A549 (cell line): Measurements from ENCODE around the gene DACH1. TPM values are rescaled to one million over a fixed set of nuclear protein-coding genes. Genes with fewer than 3 reads are reported as not detected.
"Not testable (repeated sequence)": the region's sequence is repeated elsewhere in the genome, so short reads cannot be mapped to it uniquely, and the experiment has no call there.

ENCODE experiments used
- ATAC-seq, 2 experiments: fragments of 200-7000 bp in 1 of 2; fragments of >200 bp in 1 of 2; cut with Nextera tagmentation in 1 of 2; cut with Tn5 transposase in 1 of 2; 3 replicates each; pipeline versions ENCODE4 v1.8.0 to v1.9.1; 2018 to 2020; ENCODE audit warnings: mild to moderate bottlenecking in 1 of 2, moderate library complexity in 1 of 2
- CTCF ChIA-PET: fragments of 300-600 bp; sonication (Branson Sonifier 250); formaldehyde crosslinking; extraction: SDS; loops from one replicate; lab custom pipeline; 2021; ENCODE audit warnings: antibody characterized with exemption, inconsistent platforms; lab: Yijun Ruan, JAX
- POLR2A ChIA-PET: fragments of 350-600 bp; formaldehyde crosslinking; extraction: SDS; loops from one replicate; lab custom pipeline; 2021; ENCODE audit warnings: antibody characterized with exemption, inconsistent platforms; lab: Yijun Ruan, JAX
- DNase-seq, 2 experiments: peaks; one replicate each; pipeline versions ENCODE4 v3.0.0 to v3.0.0-alpha.2; 2011 to 2016; ENCODE audit warnings: low read depth in 1 of 2, low spot score in 1 of 2
- FAIRE-seq: peaks from 2 replicates; lab custom pipeline; 2011; peaks lifted over from hg19 to GRCh38; lab: Jason Lieb, UNC
- H3K27ac ChIP-seq, 2 experiments: fragments of >200 bp; sonication (Bioruptor Twin); formaldehyde crosslinking; 3 replicates each; pipeline ENCODE4 v1.5.1; 2016 to 2017
- H3K4me1 ChIP-seq: fragments of >200 bp; sonication (Bioruptor Twin); formaldehyde crosslinking; 3 replicates; pipeline ENCODE4 v1.6.1; 2016
- H3K4me2 ChIP-seq: fragments of >200 bp; sonication (Bioruptor Twin); formaldehyde crosslinking; 3 replicates; pipeline ENCODE4 v1.6.1; 2016
- H3K4me3 ChIP-seq: fragments of >200 bp; sonication (Bioruptor Twin); formaldehyde crosslinking; 3 replicates; pipeline ENCODE4 v1.5.1; 2016
- H3K9me3 ChIP-seq: fragments of >200 bp; sonication (Bioruptor Twin); formaldehyde crosslinking; 3 replicates; pipeline ENCODE4 v1.6.1; 2016
- BHLHE40 ChIP-seq: IDR thresholded peaks from 2 replicates; pipeline ENCODE4 v1.6.1; 2012; ENCODE audit warnings: low read depth, low read length, inconsistent platforms
- CBX8 ChIP-seq: fragments of 200-600 bp; sonication (generic); IDR thresholded peaks from 2 replicates; pipeline ENCODE4 v1.6.1; 2016
- CHD2 ChIP-seq: fragments of 150-350 bp; IDR thresholded peaks from 2 replicates; pipeline ENCODE4 v1.6.1; 2014; ENCODE audit warnings: low read length; ENCODE audit not compliant: partially characterized antibody
- EHF ChIP-seq: fragments of 250-450 bp; sonication (Bioruptor Pico); IDR thresholded peaks from 2 replicates; pipeline ENCODE4 v1.5.0; 2020; ENCODE audit warnings: mild to moderate bottlenecking
- EHMT2 ChIP-seq: fragments of 200-600 bp; sonication (generic); IDR thresholded peaks from 2 replicates; pipeline ENCODE4 v1.6.1; 2016; ENCODE audit warnings: antibody characterized with exemption, low read depth, mild to moderate bottlenecking, moderate library complexity
- HDAC2 ChIP-seq: fragments of 200-600 bp; sonication (generic); IDR thresholded peaks from 2 replicates; pipeline ENCODE4 v1.6.1; 2016
- HES2 ChIP-seq: fragments of >200 bp; sonication (Bioruptor Twin); formaldehyde crosslinking; IDR thresholded peaks from 2 replicates; pipeline ENCODE4 v1.6.1; 2016
- HEYL ChIP-seq: fragments of 250-450 bp; sonication (Bioruptor Pico); IDR thresholded peaks from 2 replicates; pipeline ENCODE4 v1.8.0; 2021; ENCODE audit warnings: mild to moderate bottlenecking, moderate library complexity
- HOXB13 ChIP-seq: fragments of 250-450 bp; sonication (Bioruptor Pico); IDR thresholded peaks from 2 replicates; pipeline ENCODE4 v1.5.0; 2020; ENCODE audit warnings: low read depth, mild to moderate bottlenecking, moderate library complexity
- HOXB5 ChIP-seq: fragments of 250-450 bp; sonication (Bioruptor Pico); IDR thresholded peaks from 2 replicates; pipeline ENCODE4 v1.5.0; 2020; ENCODE audit warnings: mild to moderate bottlenecking, moderate library complexity
- JUNB ChIP-seq: fragments of >200 bp; sonication (Bioruptor Twin); formaldehyde crosslinking; IDR thresholded peaks from 2 replicates; pipeline ENCODE4 v1.6.1; 2016
- MAZ ChIP-seq: fragments of 150-350 bp; IDR thresholded peaks from 2 replicates; pipeline ENCODE4 v1.6.1; 2014; ENCODE audit warnings: antibody characterized with exemption, low read depth, low read length, borderline replicate concordance
- NFE2L2 ChIP-seq: fragments of 150-350 bp; conservative IDR thresholded peaks from 2 replicates; pipeline ENCODE4 v1.6.1; 2014; ENCODE audit warnings: low read length
- NR3C1 ChIP-seq: fragments of >200 bp; sonication (Bioruptor Twin); formaldehyde crosslinking; IDR thresholded peaks from 3 replicates; pipeline ENCODE4 v1.6.1; 2017
- POLR2AphosphoS2 ChIP-seq: conservative IDR thresholded peaks from 2 replicates; pipeline ENCODE4 v1.6.1; 2012; ENCODE audit warnings: low read length, improper control_type of control experiment, inconsistent platforms
- RAD21 ChIP-seq, 2 experiments: fragments of >200 bp in 1 of 2; sonication (Bioruptor Twin) in 1 of 2; formaldehyde crosslinking in 1 of 2; IDR thresholded peaks in 1 of 2; conservative IDR thresholded peaks in 1 of 2; 2 replicates in 1 of 2; 3 replicates in 1 of 2; pipeline ENCODE4 v1.6.1; 2012 to 2018; ENCODE audit warnings: inconsistent platforms in 1 of 2
- RCOR1 ChIP-seq: fragments of 150-350 bp; IDR thresholded peaks from 2 replicates; pipeline ENCODE4 v1.6.1; 2014; ENCODE audit warnings: antibody characterized with exemption, low read length, low read depth
- SREBF2 ChIP-seq: fragments of 450-650 bp; IDR thresholded peaks from 2 replicates; pipeline ENCODE4 v1.6.1; 2014; ENCODE audit warnings: mild to moderate bottlenecking, moderate library complexity
- TFCP2L1 ChIP-seq: fragments of 250-450 bp; sonication (Bioruptor Pico); IDR thresholded peaks from 2 replicates; pipeline ENCODE4 v1.5.0; 2021; ENCODE audit warnings: mild to moderate bottlenecking
- TP53 ChIP-seq: fragments of 250-450 bp; sonication (Bioruptor Pico); IDR thresholded peaks from 2 replicates; pipeline ENCODE4 v1.5.0; 2021; ENCODE audit warnings: mild to moderate bottlenecking, moderate library complexity
- ZC3H11A ChIP-seq: fragments of 450-650 bp; IDR thresholded peaks from 2 replicates; pipeline ENCODE4 v1.6.1; 2014; ENCODE audit warnings: antibody characterized with exemption, mild to moderate bottlenecking
- ZNF302 ChIP-seq: fragments of 250-450 bp; sonication (Bioruptor Pico); IDR thresholded peaks from 2 replicates; pipeline ENCODE4 v1.9.0; 2021; ENCODE audit warnings: inconsistent platforms, mild to moderate bottlenecking, moderate library complexity
- WGBS: methylation state at CpG from one replicate; pipeline ENCODE4 v1.1.6; 2017; ENCODE audit errors: missing lambda C conversion rate; 5-methylcytosine and 5-hydroxymethylcytosine counted together
- polyA plus RNA-seq, 4 experiments: library from polyadenylated mRNA; depleted of rRNA in 3 of 4; stranded (reverse); fragments of >200 nt; fragmentation: RNase III in 1 of 4; extraction: RNeasy Plus Mini Kit Qiagen cat#74134 plus additional on column Dnase treatment in 1 of 4; gene quantifications; 2 replicates in 3 of 4; 3 replicates in 1 of 4; pipeline ENCODE4 v1.2.3, GENCODE V29; 2011 to 2017
- TF ChIP-seq, protein P1 (sequence below): fragments of 450-650 bp; IDR thresholded peaks from 2 replicates; pipeline ENCODE4 v1.6.1; 2014; ENCODE audit warnings: antibody characterized with exemption
- TF ChIP-seq, protein P2 (sequence below): fragments of >200 bp; sonication (Bioruptor Twin); formaldehyde crosslinking; IDR thresholded peaks from 3 replicates; pipeline ENCODE4 v1.5.1; 2016

The DACH1 gene
- polyA plus RNA-seq, 2 of the 4 experiments (the other 2 are of a cell fraction), result not detected

GRCh38 chr13:71906448-71906847, 39.4 kb upstream of the DACH1 start:
- POLR2A ChIA-PET, result no interaction called here
- ATAC-seq (no peak), DNase-seq (no peak), FAIRE-seq (no peak)
- Histone ChIP-seq H3K9me3 (no peaks in the 10 kb centered on the region), H3K4me1 (no peaks in the 10 kb centered on the region), H3K4me2 (no peak overlapping the region), H3K27ac (no peak overlapping the region), H3K4me3 (no peak overlapping the region)
- WGBS, result 7% methylated on average over 1 of the region's 1 CpG
- CTCF ChIA-PET, result no interaction called here
- TF ChIP-seq ZC3H11A (no peak), NFE2L2 (no peak), BHLHE40 (no peak), CBX8 (no peak), RAD21 (conservative IDR thresholded peaks at IDR 0.05 in 1 of 2, IDR thresholded peaks at IDR 0.05 in 1 of 2) (no peak), TFCP2L1 (CRISPR knock-in tag) (no peak), HES2 (no peak), RCOR1 (no peak), EHF (CRISPR knock-in tag) (no peak), ZNF302 (CRISPR knock-in tag) (no peak), MAZ (no peak), HOXB13 (CRISPR knock-in tag) (no peak), JUNB (no peak), SREBF2 (no peak), EHMT2 (no peak)
- TF ChIP-seq, protein P1, sequence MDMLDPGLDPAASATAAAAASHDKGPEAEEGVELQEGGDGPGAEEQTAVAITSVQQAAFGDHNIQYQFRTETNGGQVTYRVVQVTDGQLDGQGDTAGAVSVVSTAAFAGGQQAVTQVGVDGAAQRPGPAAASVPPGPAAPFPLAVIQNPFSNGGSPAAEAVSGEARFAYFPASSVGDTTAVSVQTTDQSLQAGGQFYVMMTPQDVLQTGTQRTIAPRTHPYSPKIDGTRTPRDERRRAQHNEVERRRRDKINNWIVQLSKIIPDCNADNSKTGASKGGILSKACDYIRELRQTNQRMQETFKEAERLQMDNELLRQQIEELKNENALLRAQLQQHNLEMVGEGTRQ, result no peak

GRCh38 chr13:71902676-71903075, 35.7 kb upstream of the DACH1 start:
- H3K4me1 ChIP-seq, result no peaks in the 10 kb centered on the region
- CTCF ChIA-PET, result no interaction called here
- TF ChIP-seq NR3C1 (no peak), BHLHE40 (no peak), NFE2L2 (no peak), CHD2 (no peak), HOXB5 (CRISPR knock-in tag) (no peak), MAZ (no peak), ZC3H11A (no peak), TP53 (CRISPR knock-in tag) (no peak), POLR2AphosphoS2 (no peak), HEYL (CRISPR knock-in tag) (no peak), SREBF2 (no peak), HDAC2 (no peak), HES2 (no peak)
- TF ChIP-seq, protein P2, sequence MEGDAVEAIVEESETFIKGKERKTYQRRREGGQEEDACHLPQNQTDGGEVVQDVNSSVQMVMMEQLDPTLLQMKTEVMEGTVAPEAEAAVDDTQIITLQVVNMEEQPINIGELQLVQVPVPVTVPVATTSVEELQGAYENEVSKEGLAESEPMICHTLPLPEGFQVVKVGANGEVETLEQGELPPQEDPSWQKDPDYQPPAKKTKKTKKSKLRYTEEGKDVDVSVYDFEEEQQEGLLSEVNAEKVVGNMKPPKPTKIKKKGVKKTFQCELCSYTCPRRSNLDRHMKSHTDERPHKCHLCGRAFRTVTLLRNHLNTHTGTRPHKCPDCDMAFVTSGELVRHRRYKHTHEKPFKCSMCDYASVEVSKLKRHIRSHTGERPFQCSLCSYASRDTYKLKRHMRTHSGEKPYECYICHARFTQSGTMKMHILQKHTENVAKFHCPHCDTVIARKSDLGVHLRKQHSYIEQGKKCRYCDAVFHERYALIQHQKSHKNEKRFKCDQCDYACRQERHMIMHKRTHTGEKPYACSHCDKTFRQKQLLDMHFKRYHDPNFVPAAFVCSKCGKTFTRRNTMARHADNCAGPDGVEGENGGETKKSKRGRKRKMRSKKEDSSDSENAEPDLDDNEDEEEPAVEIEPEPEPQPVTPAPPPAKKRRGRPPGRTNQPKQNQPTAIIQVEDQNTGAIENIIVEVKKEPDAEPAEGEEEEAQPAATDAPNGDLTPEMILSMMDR, result no peak
- no peak for FAIRE-seq
- H3K9me3 ChIP-seq, result no peaks in the 10 kb centered on the region
- no peak for DNase-seq
- POLR2A ChIA-PET, result no interaction called here
- H3K4me2 ChIP-seq, result no peak overlapping the region
- no peak for ATAC-seq
- H3K27ac ChIP-seq, result no peak overlapping the region
- 23% methylated on average over 1 of the region's 1 CpG for WGBS
- no peak overlapping the region for H3K4me3 ChIP-seq

GRCh38 chr13:71893506-71893905, 26.5 kb upstream of the DACH1 start:
- FAIRE-seq, POLR2A ChIA-PET, H3K27ac ChIP-seq, H3K4me1 ChIP-seq, H3K4me3 ChIP-seq, H3K4me2 ChIP-seq, H3K9me3 ChIP-seq, DNase-seq, CTCF ChIA-PET, ATAC-seq: not testable (repeated sequence)
- WGBS, result 18% methylated on average over 3 of the region's 3 CpGs
